Epithelial cell of esophagus (primary cell): ENCODE results near the gene CACNA1G.

Experiments
- DNase-seq: peaks from one replicate; pipeline ENCODE4 v3.0.0; 2010; ENCODE audit warnings: low read depth
- H3K4me3 ChIP-seq: 2 replicates; pipeline ENCODE4 v1.5.1; 2011; ENCODE audit warnings: mild to moderate bottlenecking, low read length, control low read depth
- CTCF ChIP-seq: IDR thresholded peaks from 2 replicates; pipeline ENCODE4 v1.5.1; 2011; ENCODE audit warnings: low read depth, mild to moderate bottlenecking, low read length, control low read depth, inconsistent platforms; ENCODE audit not compliant: insufficient read depth; ENCODE audit errors: missing control alignments

Gene CACNA1G

GRCh38 chr17:50589095-50589705 lies 28.7 kb downstream of the CACNA1G start:
- no peak for TF ChIP-seq CTCF
- no peak overlapping the region for H3K4me3 ChIP-seq
- peak; percentile 62 for DNase-seq

- no peak for DNase-seq
- no peak for TF ChIP-seq CTCF
- no peak overlapping the region for H3K4me3 ChIP-seq
These were observed 30.6 kb downstream of the CACNA1G start for GRCh38 chr17:50590946-50591737.

- no peak for DNase-seq
- no peak overlapping the region for H3K4me3 ChIP-seq
- no peak for TF ChIP-seq CTCF
These were observed 32.8 kb downstream of the CACNA1G start for GRCh38 chr17:50593321-50593720.

GRCh38 chr17:50594128-50594823 lies 33.8 kb downstream of the CACNA1G start:
- DNase-seq, result no peak
- TF ChIP-seq CTCF, result no peak
- H3K4me3 ChIP-seq, result no peak overlapping the region

- TF ChIP-seq CTCF, result no peak
- H3K4me3 ChIP-seq, result no peak overlapping the region
- DNase-seq, result no peak
These were observed 34.4 kb downstream of the CACNA1G start for GRCh38 chr17:50594892-50595291.

GRCh38 chr17:50596191-50597037 lies 35.9 kb downstream of the CACNA1G start:
- DNase-seq, result no peak
- H3K4me3 ChIP-seq, result no peak overlapping the region
- no peak for TF ChIP-seq CTCF
